ENCODE data around the gene DLGAP3.

The DLGAP3 gene

GRCh38 chr1:34846265-34846664 lies 83.2 kb downstream of the DLGAP3 start:
- Histone ChIP-seq H3K4me3 (ENCODE audit: low read length in 2 of 2) (peak overlapping the region in 1 of 2 donors; percentile 43), H2AFZ (ENCODE audit: low read length) (no peak overlapping the region), H2BK5ac (ENCODE audit: low read length) (no peak overlapping the region), H3K27me3 (ENCODE audit: control insufficient read depth in 3 of 3, insufficient read depth in 3 of 3, low read depth in 1 of 3, low read length in 3 of 3) (peaks cover 0 to 2% (median 0%) of the 10 kb centered on the region in 3 experiments), H3K4me1 (ENCODE audit: control insufficient read depth in 2 of 2, insufficient read depth in 1 of 2, low read depth in 1 of 2, low read length in 2 of 2) (peaks cover 27 to 49% of the 10 kb centered on the region in 2 donors), H4K91ac (ENCODE audit: low read depth, low read length, poor library complexity) (no peak overlapping the region), H3K4ac (ENCODE audit: low read length) (no peak overlapping the region), H3K4me2 (ENCODE audit: insufficient read depth, low read length, poor library complexity, severe bottlenecking) (no peak overlapping the region), H2BK12ac (ENCODE audit: low read length) (no peak overlapping the region), H2BK15ac (ENCODE audit: low read length) (no peak overlapping the region), H3K9me3 (replicated peaks in 1 of 2; ENCODE audit: control insufficient read depth in 2 of 2, insufficient read depth in 1 of 2, low read depth in 1 of 2, low read length in 2 of 2) (no peaks in the 10 kb centered on the region), H3K79me1 (ENCODE audit: low read depth, low read length) (no peaks in the 10 kb centered on the region), H2BK120ac (ENCODE audit: low read depth, low read length) (no peak overlapping the region), H3K9ac (ENCODE audit: low read depth, low read length, poor library complexity) (no peak overlapping the region), H3K18ac (ENCODE audit: low read length) (no peak overlapping the region), H3K14ac (ENCODE audit: low read length) (no peak overlapping the region), H3K23ac (ENCODE audit: low read depth, low read length, poor library complexity) (no peak overlapping the region), H2AK5ac (ENCODE audit: low read depth, low read length) (no peak overlapping the region), H4K8ac (ENCODE audit: low read depth, low read length) (no peak overlapping the region), H3K27ac (replicated peaks; ENCODE audit: low read length) (no peak overlapping the region), H3K36me3 (replicated peaks in 1 of 2; ENCODE audit: control insufficient read depth in 2 of 2, insufficient read depth in 2 of 2, low read length in 2 of 2) (peaks cover 0 to 32% of the 10 kb centered on the region in 2 donors)
- DNase-seq (ENCODE audit: low spot score) = no peak
- no CpG with 5 or more reads among the region's 2 CpGs for WGBS, 2 donors (ENCODE audit: extremely low coverage in 2 of 2, insufficient read length in 2 of 2, insufficient replicate concordance in 1 of 2)

- H3K18ac ChIP-seq (ENCODE audit: low read length) = peak overlapping the region; percentile 18
- no peak overlapping the region for H3K27ac ChIP-seq (replicated peaks; ENCODE audit: low read length)
- no peak overlapping the region for H3K23ac ChIP-seq (ENCODE audit: low read depth, low read length, poor library complexity)
- H4K8ac ChIP-seq (ENCODE audit: low read depth, low read length) = no peak overlapping the region
- no peak overlapping the region for H3K4ac ChIP-seq (ENCODE audit: low read length)
- no peak overlapping the region for H2BK120ac ChIP-seq (ENCODE audit: low read depth, low read length)
- no peak overlapping the region for H3K4me2 ChIP-seq (ENCODE audit: insufficient read depth, low read length, poor library complexity, severe bottlenecking)
- no peak overlapping the region for H2BK5ac ChIP-seq (ENCODE audit: low read length)
- no peak overlapping the region for H2BK15ac ChIP-seq (ENCODE audit: low read length)
- no peak for DNase-seq (ENCODE audit: low spot score)
- no peak overlapping the region for H3K4me3 ChIP-seq (ENCODE audit: low read length in 2 of 2)
- H2AK5ac ChIP-seq (ENCODE audit: low read depth, low read length) = no peak overlapping the region
- WGBS, 2 donors (ENCODE audit: extremely low coverage in 2 of 2, insufficient read length in 2 of 2, insufficient replicate concordance in 1 of 2) = no CpG with 5 or more reads among the region's 16 CpGs
- no peaks in the 10 kb centered on the region for H3K9me3 ChIP-seq (replicated peaks in 1 of 2; ENCODE audit: control insufficient read depth in 2 of 2, insufficient read depth in 1 of 2, low read depth in 1 of 2, low read length in 2 of 2)
- no peak overlapping the region for H2AFZ ChIP-seq (ENCODE audit: low read length)
- H4K91ac ChIP-seq (ENCODE audit: low read depth, low read length, poor library complexity) = no peak overlapping the region
- no peak overlapping the region for H3K14ac ChIP-seq (ENCODE audit: low read length)
- H3K36me3 ChIP-seq (replicated peaks in 1 of 2; ENCODE audit: control insufficient read depth in 2 of 2, insufficient read depth in 2 of 2, low read length in 2 of 2) = peaks cover 0 to 22% of the 10 kb centered on the region in 2 donors
- H2BK12ac ChIP-seq (ENCODE audit: low read length) = no peak overlapping the region
- peaks cover 27 to 47% of the 10 kb centered on the region in 2 donors for H3K4me1 ChIP-seq (ENCODE audit: control insufficient read depth in 2 of 2, insufficient read depth in 1 of 2, low read depth in 1 of 2, low read length in 2 of 2)
- peaks cover 0 to 2% (median 0%) of the 10 kb centered on the region in 3 experiments for H3K27me3 ChIP-seq (ENCODE audit: control insufficient read depth in 3 of 3, insufficient read depth in 3 of 3, low read depth in 1 of 3, low read length in 3 of 3)
- H3K79me1 ChIP-seq (ENCODE audit: low read depth, low read length) = no peaks in the 10 kb centered on the region
- no peak overlapping the region for H3K9ac ChIP-seq (ENCODE audit: low read depth, low read length, poor library complexity)
These were observed 84.1 kb downstream of the DLGAP3 start for GRCh38 chr1:34845131-34845901.

- no peak overlapping the region for H4K8ac ChIP-seq (ENCODE audit: low read depth, low read length)
- peak overlapping the region; percentile 72 for H2AFZ ChIP-seq (ENCODE audit: low read length)
- H3K18ac ChIP-seq (ENCODE audit: low read length) = peak overlapping the region; percentile 11
- H3K4me1 ChIP-seq (ENCODE audit: control insufficient read depth in 2 of 2, insufficient read depth in 1 of 2, low read depth in 1 of 2, low read length in 2 of 2) = peaks cover 27 to 47% of the 10 kb centered on the region in 2 donors
- no peaks in the 10 kb centered on the region for H3K9me3 ChIP-seq (replicated peaks in 1 of 2; ENCODE audit: control insufficient read depth in 2 of 2, insufficient read depth in 1 of 2, low read depth in 1 of 2, low read length in 2 of 2)
- H3K27ac ChIP-seq (replicated peaks; ENCODE audit: low read length) = no peak overlapping the region
- no peak overlapping the region for H3K4me2 ChIP-seq (ENCODE audit: insufficient read depth, low read length, poor library complexity, severe bottlenecking)
- H3K23ac ChIP-seq (ENCODE audit: low read depth, low read length, poor library complexity) = peak overlapping the region; percentile 21
- peaks cover 0 to 15% of the 10 kb centered on the region in 2 donors for H3K36me3 ChIP-seq (replicated peaks in 1 of 2; ENCODE audit: control insufficient read depth in 2 of 2, insufficient read depth in 2 of 2, low read length in 2 of 2)
- H2BK120ac ChIP-seq (ENCODE audit: low read depth, low read length) = no peak overlapping the region
- WGBS, 2 donors (ENCODE audit: extremely low coverage in 2 of 2, insufficient read length in 2 of 2, insufficient replicate concordance in 1 of 2) = no CpG with 5 or more reads among the region's 4 CpGs
- no peak overlapping the region for H2AK5ac ChIP-seq (ENCODE audit: low read depth, low read length)
- H3K14ac ChIP-seq (ENCODE audit: low read length) = no peak overlapping the region
- peak; percentile 67 for DNase-seq (ENCODE audit: low spot score)
- H2BK12ac ChIP-seq (ENCODE audit: low read length) = no peak overlapping the region
- H3K27me3 ChIP-seq (ENCODE audit: control insufficient read depth in 3 of 3, insufficient read depth in 3 of 3, low read depth in 1 of 3, low read length in 3 of 3) = peaks cover 0 to 2% (median 0%) of the 10 kb centered on the region in 3 experiments
- H3K79me1 ChIP-seq (ENCODE audit: low read depth, low read length) = no peaks in the 10 kb centered on the region
- no peak overlapping the region for H2BK5ac ChIP-seq (ENCODE audit: low read length)
- no peak overlapping the region for H4K91ac ChIP-seq (ENCODE audit: low read depth, low read length, poor library complexity)
- H3K9ac ChIP-seq (ENCODE audit: low read depth, low read length, poor library complexity) = no peak overlapping the region
- no peak overlapping the region for H2BK15ac ChIP-seq (ENCODE audit: low read length)
- no peak overlapping the region for H3K4ac ChIP-seq (ENCODE audit: low read length)
- H3K4me3 ChIP-seq (ENCODE audit: low read length in 2 of 2) = peak overlapping the region in 1 of 2 donors; percentile 27
These were observed 85.2 kb downstream of the DLGAP3 start for GRCh38 chr1:34844252-34844634.

- no CpG with 5 or more reads among the region's 14 CpGs for WGBS, 2 donors (ENCODE audit: extremely low coverage in 2 of 2, insufficient read length in 2 of 2, insufficient replicate concordance in 1 of 2)
- peak overlapping the region in 1 of 2 donors; percentile 27 for H3K4me3 ChIP-seq (ENCODE audit: low read length in 2 of 2)
- no peak overlapping the region for H3K9ac ChIP-seq (ENCODE audit: low read depth, low read length, poor library complexity)
- H2AFZ ChIP-seq (ENCODE audit: low read length) = peak overlapping the region; percentile 72
- H2BK15ac ChIP-seq (ENCODE audit: low read length) = no peak overlapping the region
- H3K4ac ChIP-seq (ENCODE audit: low read length) = no peak overlapping the region
- no peak overlapping the region for H2BK12ac ChIP-seq (ENCODE audit: low read length)
- no peak overlapping the region for H4K8ac ChIP-seq (ENCODE audit: low read depth, low read length)
- peak overlapping the region; percentile 21 for H3K23ac ChIP-seq (ENCODE audit: low read depth, low read length, poor library complexity)
- H3K27me3 ChIP-seq (ENCODE audit: control insufficient read depth in 3 of 3, insufficient read depth in 3 of 3, low read depth in 1 of 3, low read length in 3 of 3) = peaks cover 0 to 2% (median 0%) of the 10 kb centered on the region in 3 experiments
- H2AK5ac ChIP-seq (ENCODE audit: low read depth, low read length) = no peak overlapping the region
- H3K79me1 ChIP-seq (ENCODE audit: low read depth, low read length) = no peaks in the 10 kb centered on the region
- H4K91ac ChIP-seq (ENCODE audit: low read depth, low read length, poor library complexity) = no peak overlapping the region
- H3K4me1 ChIP-seq (ENCODE audit: control insufficient read depth in 2 of 2, insufficient read depth in 1 of 2, low read depth in 1 of 2, low read length in 2 of 2) = peaks cover 27 to 47% of the 10 kb centered on the region in 2 donors
- H3K36me3 ChIP-seq (replicated peaks in 1 of 2; ENCODE audit: control insufficient read depth in 2 of 2, insufficient read depth in 2 of 2, low read length in 2 of 2) = peaks cover 0 to 9% of the 10 kb centered on the region in 2 donors
- H3K14ac ChIP-seq (ENCODE audit: low read length) = no peak overlapping the region
- no peak overlapping the region for H2BK120ac ChIP-seq (ENCODE audit: low read depth, low read length)
- DNase-seq (ENCODE audit: low spot score) = no peak
- no peak overlapping the region for H3K4me2 ChIP-seq (ENCODE audit: insufficient read depth, low read length, poor library complexity, severe bottlenecking)
- H3K27ac ChIP-seq (replicated peaks; ENCODE audit: low read length) = no peak overlapping the region
- H3K18ac ChIP-seq (ENCODE audit: low read length) = peak overlapping the region; percentile 11
- no peak overlapping the region for H2BK5ac ChIP-seq (ENCODE audit: low read length)
- H3K9me3 ChIP-seq (replicated peaks in 1 of 2; ENCODE audit: control insufficient read depth in 2 of 2, insufficient read depth in 1 of 2, low read depth in 1 of 2, low read length in 2 of 2) = no peaks in the 10 kb centered on the region
These were observed 85.8 kb downstream of the DLGAP3 start for GRCh38 chr1:34843392-34844251.
